HG03025 (cell line): Measurements from ENCODE around the gene TARM1.
A peak's percentile ranks its signal among the peaks of the same experiment; 100 is the strongest.

ENCODE experiments used
- ATAC-seq: cut with Tn5 transposase; IDR thresholded peaks from one replicate; pipeline ENCODE4 v1.9.1; 2021; ENCODE audit warnings: mild to moderate bottlenecking, moderate library complexity; ENCODE audit not compliant: unreplicated experiment, low FRiP score

Gene TARM1

GRCh38 chr19:54081032-54081431 lies at the start of gene TARM1:
Gene TARM1, minus strand, starts transcription at chr19:54081365. Its CDS starts 25 bp downstream, at chr19:54081340.
- no peak for ATAC-seq

- ATAC-seq = no peak
Measured at GRCh38 chr19:54129617-54129996, 48.4 kb upstream of the TARM1 start.

- no peak for ATAC-seq
Measured at GRCh38 chr19:54128796-54129616, 47.8 kb upstream of the TARM1 start.

- no peak for ATAC-seq
Measured at GRCh38 chr19:54128441-54128725, 47.2 kb upstream of the TARM1 start.

GRCh38 chr19:54127688-54128440 lies 46.7 kb upstream of the TARM1 start:
- no peak for ATAC-seq

GRCh38 chr19:54125713-54126112 lies 44.5 kb upstream of the TARM1 start:
- no peak for ATAC-seq

GRCh38 chr19:54124393-54124792 lies 43.2 kb upstream of the TARM1 start:
- no peak for ATAC-seq

- no peak for ATAC-seq
Measured at GRCh38 chr19:54123682-54124081, 42.5 kb upstream of the TARM1 start.

GRCh38 chr19:54121259-54121658 lies 40.1 kb upstream of the TARM1 start:
- ATAC-seq = no peak

- ATAC-seq = peak; percentile 81
Measured at GRCh38 chr19:54115109-54116063, 34.2 kb upstream of the TARM1 start, which contains the start of the genes PRPF31 and TFPT. Gene PRPF31, plus strand, starts transcription at chr19:54115754. Its CDS starts 2,525 bp downstream, at chr19:54118279. Gene TFPT, minus strand, starts transcription at chr19:54115657. Its CDS starts 388 bp downstream, at chr19:54115269.

- no peak for ATAC-seq
Measured at GRCh38 chr19:54114340-54115108, 33.4 kb upstream of the TARM1 start.

- ATAC-seq = no peak
Measured at GRCh38 chr19:54109651-54110050, 28.5 kb upstream of the TARM1 start.

- ATAC-seq = no peak
Measured at GRCh38 chr19:54108496-54108895, 27.3 kb upstream of the TARM1 start.

GRCh38 chr19:54107876-54108490 lies 26.8 kb upstream of the TARM1 start:
- no peak for ATAC-seq

- no peak for ATAC-seq
Measured at GRCh38 chr19:54106716-54107115, 25.6 kb upstream of the TARM1 start.

GRCh38 chr19:54105796-54106195 lies 24.6 kb upstream of the TARM1 start:
- no peak for ATAC-seq

- no peak for ATAC-seq
Measured at GRCh38 chr19:54104998-54105715, 24.0 kb upstream of the TARM1 start.

GRCh38 chr19:54102421-54103169 lies 21.4 kb upstream of the TARM1 start, which contains the start of gene NDUFA3:
Gene NDUFA3, plus strand, starts transcription at chr19:54102855. Its CDS starts 24 bp downstream, at chr19:54102879.
- ATAC-seq = peak; percentile 92
